ENCODE results near the gene MADD.
"Not testable (repeated sequence)": the region's sequence is repeated elsewhere in the genome, so short reads cannot be mapped to it uniquely, and the experiment has no call there.

Gene MADD

GRCh38 chr11:47274495-47275235 is 4.7 kb downstream of the MADD start:
- no peak for DNase-seq (ENCODE audit: low read depth in 2 of 2)

- DNase-seq (ENCODE audit: low read depth in 2 of 2): no peak
Measured at GRCh38 chr11:47276923-47277322, 7.0 kb downstream of the MADD start.

GRCh38 chr11:47278058-47278457 is 8.1 kb downstream of the MADD start:
- DNase-seq (ENCODE audit: low read depth in 2 of 2): no peak

- DNase-seq (ENCODE audit: low read depth in 2 of 2): no peak
Measured at GRCh38 chr11:47278769-47279168, 8.8 kb downstream of the MADD start.

GRCh38 chr11:47280099-47280498 is 10.2 kb downstream of the MADD start:
- DNase-seq (ENCODE audit: low read depth in 2 of 2): no peak

- DNase-seq (ENCODE audit: low read depth in 2 of 2): no peak
Measured at GRCh38 chr11:47280860-47281259, 10.9 kb downstream of the MADD start.

GRCh38 chr11:47282462-47282861 is 12.5 kb downstream of the MADD start:
- no peak for DNase-seq (ENCODE audit: low read depth in 2 of 2)

GRCh38 chr11:47284151-47284550 is 14.2 kb downstream of the MADD start:
- no peak for DNase-seq (ENCODE audit: low read depth in 2 of 2)

GRCh38 chr11:47285969-47286770 is 16.2 kb downstream of the MADD start:
- DNase-seq (ENCODE audit: low read depth in 2 of 2): no peak

- no peak for DNase-seq (ENCODE audit: low read depth in 2 of 2)
Measured at GRCh38 chr11:47288066-47288465, 18.1 kb downstream of the MADD start.

- DNase-seq (ENCODE audit: low read depth in 2 of 2): no peak
Measured at GRCh38 chr11:47289856-47290255, 19.9 kb downstream of the MADD start.

- no peak for DNase-seq (ENCODE audit: low read depth in 2 of 2)
Measured at GRCh38 chr11:47295385-47295784, 25.5 kb downstream of the MADD start.

- DNase-seq (ENCODE audit: low read depth in 2 of 2): no peak
Measured at GRCh38 chr11:47296045-47296444, 26.1 kb downstream of the MADD start.

GRCh38 chr11:47299078-47299477 is 29.1 kb downstream of the MADD start:
- DNase-seq (ENCODE audit: low read depth in 2 of 2): no peak

- DNase-seq (ENCODE audit: low read depth in 2 of 2): no peak
Measured at GRCh38 chr11:47302853-47303252, 32.9 kb downstream of the MADD start.

GRCh38 chr11:47305734-47306483 is 36.0 kb downstream of the MADD start:
- no peak for DNase-seq (ENCODE audit: low read depth in 2 of 2)

GRCh38 chr11:47306484-47306844 is 36.5 kb downstream of the MADD start:
- no peak for DNase-seq (ENCODE audit: low read depth in 2 of 2)

- no peak for DNase-seq (ENCODE audit: low read depth in 2 of 2)
Measured at GRCh38 chr11:47308050-47308823, 38.3 kb downstream of the MADD start.

- DNase-seq (ENCODE audit: low read depth in 2 of 2): no peak
Measured at GRCh38 chr11:47314992-47315391, 45.1 kb downstream of the MADD start.

- not testable (repeated sequence) for DNase-seq (ENCODE audit: low read depth in 2 of 2)
Measured at GRCh38 chr11:47316501-47316900, 46.6 kb downstream of the MADD start.

GRCh38 chr11:47317064-47317828 is 47.3 kb downstream of the MADD start:
- no peak for DNase-seq (ENCODE audit: low read depth in 2 of 2)

Measured in stimulated activated CD8-positive, alpha-beta memory T cell treated with anti-CD3 and anti-CD28 coated beads, Interleukin-15, amount 100 ng/mL, for 4 hours (primary cell).